CD4-positive, alpha-beta T cell treated with Interleukin-17A for 4 hours (primary cell): ENCODE data around the gene MINPP1.
"Not testable (repeated sequence)": the region's sequence is repeated elsewhere in the genome, so short reads cannot be mapped to it uniquely, and the experiment has no call there.

ENCODE experiments used
- DNase-seq: peaks from one replicate; pipeline ENCODE4 v3.0.0-alpha.2; 2020; ENCODE audit warnings: mixed read lengths

The MINPP1 gene

GRCh38 chr10:87504640-87505365 is at the start of gene MINPP1:
MINPP1 (plus strand) TSS chr10:87504893; CDS start chr10:87504916, 23 bp downstream.
- DNase-seq, result peak; percentile 76

DNA sequence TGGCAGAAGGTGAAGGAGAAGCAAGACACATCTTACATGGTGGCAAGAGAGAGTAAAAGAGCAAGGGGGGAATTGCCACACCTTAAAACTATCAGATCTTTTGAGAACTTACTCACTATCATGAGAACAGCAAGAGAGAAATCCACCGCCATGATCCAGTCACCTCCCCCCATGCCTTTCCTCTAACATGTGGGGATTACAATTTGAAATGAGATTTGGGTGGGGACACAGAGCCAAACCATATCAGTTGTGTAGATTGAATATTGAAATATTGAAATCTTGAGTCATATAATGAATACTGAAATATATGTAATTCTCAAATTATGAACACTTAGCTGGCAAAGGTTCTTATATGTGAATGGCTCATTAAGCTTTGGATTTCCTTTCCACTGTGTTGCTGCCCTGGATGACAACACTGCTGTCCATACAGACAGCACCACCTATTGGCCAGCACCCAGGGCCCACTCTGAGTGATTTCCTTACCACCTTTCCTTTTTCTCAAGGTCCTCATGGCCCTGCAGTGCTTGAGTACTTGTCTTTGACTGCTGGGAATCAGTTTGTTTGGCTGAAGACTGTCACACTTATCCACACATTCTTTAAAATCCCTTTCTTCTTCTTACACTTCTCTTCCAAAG is 48.0 kb upstream of the MINPP1 start:
- DNase-seq, result not testable (repeated sequence)

DNA sequence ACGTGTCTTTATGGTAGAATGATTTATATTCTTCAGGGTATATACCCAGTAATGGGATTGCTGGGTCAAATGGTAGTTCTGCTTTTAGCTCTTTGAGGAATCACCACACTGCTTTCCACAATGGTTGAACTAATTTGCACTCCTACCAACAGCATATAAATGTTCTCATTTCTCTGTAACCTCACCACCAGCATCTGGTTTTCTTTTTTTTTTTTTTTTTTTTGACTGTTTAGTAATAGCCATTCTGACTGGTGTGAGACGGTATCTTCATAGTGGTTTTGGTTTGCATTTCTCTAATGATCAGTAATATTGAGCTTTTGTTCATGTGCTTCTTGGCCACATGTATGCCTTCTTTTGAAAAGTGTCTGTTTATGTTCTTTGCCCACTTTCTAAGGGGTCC is 42.9 kb upstream of the MINPP1 start:
- DNase-seq, result not testable (repeated sequence)

DNA sequence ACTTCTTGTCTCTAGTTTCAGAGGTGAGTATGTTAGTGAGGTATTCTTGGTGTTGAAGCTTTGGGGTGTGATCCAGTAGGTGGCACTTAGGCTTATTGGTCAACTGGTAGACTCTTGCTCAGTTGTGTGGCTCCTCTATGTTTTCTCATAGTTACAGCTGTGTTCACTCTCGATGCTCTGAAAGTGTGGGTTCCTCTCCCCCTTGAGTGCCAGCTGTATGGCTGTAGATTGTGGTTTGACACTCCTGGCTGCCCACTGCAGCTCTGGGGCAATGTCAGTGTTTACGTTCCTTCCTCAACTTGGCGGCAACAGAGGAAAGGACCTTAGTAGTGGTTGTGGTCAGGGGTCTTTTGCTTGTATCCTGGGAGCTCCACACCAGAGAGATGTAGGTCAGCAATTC is 37.8 kb upstream of the MINPP1 start:
- not testable (repeated sequence) for DNase-seq

- DNase-seq, result not testable (repeated sequence)
Measured at GRCh38 chr10:87488733-87489132, 16.0 kb upstream of the MINPP1 start.

DNA sequence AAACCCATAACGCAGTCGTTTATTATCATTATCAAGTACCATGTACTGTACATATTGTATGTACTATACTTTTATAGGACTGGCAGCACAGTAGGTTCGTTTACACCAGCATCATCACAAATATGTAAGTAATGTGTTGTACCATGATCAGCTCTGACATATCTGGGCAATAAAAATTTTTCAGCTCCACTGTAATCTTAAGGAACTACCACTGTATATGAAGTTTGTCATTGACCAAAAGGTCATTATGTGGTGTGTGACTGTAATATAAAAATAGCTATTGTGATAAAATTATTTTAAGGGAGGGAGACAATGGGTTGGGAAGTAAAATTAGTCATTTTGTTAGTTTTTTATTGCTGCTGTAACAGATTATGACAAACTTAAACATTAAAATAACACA is 14.4 kb upstream of the MINPP1 start:
- DNase-seq, result not testable (repeated sequence)

- DNase-seq, result not testable (repeated sequence)
Measured at GRCh38 chr10:87492450-87492849, 12.2 kb upstream of the MINPP1 start.

DNA sequence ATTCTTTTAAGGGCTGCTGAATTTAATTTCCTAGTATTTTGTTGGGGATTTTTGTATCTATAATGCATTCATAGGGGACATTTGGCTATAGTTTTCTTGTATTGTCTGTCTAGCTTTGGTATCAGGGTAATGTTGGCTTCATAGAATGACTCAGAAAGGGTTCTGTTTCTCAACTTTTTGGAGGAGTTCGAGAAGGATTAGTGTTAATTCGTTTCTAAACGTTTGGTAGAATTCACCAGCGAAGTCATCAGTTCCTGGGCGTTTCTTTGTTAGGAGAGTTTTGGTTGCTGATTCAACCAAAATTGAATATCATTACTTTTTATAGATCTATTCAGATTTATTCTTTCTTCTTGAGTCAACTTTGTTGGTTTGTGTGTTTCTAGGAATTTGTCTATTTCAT is 9.2 kb upstream of the MINPP1 start:
- DNase-seq, result not testable (repeated sequence)

DNA sequence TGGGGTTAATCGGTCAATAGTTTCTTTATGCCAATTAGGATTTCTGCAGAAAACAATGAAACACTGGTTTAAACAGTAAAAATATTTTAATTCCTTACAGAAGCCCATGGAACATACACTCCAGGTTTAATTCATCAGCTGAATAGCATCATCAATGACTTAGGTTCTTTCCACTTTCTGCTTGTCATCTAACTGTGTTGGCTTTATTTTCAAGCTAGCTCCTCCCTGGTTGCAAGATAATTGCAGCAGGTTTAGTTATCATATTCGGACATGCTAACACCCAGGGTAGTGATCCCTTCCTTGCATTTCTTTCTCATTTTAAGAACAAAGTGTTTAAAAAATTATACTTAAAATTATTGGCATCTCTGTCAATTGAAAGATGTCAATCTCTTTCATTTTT is 7.3 kb upstream of the MINPP1 start:
- not testable (repeated sequence) for DNase-seq

DNA sequence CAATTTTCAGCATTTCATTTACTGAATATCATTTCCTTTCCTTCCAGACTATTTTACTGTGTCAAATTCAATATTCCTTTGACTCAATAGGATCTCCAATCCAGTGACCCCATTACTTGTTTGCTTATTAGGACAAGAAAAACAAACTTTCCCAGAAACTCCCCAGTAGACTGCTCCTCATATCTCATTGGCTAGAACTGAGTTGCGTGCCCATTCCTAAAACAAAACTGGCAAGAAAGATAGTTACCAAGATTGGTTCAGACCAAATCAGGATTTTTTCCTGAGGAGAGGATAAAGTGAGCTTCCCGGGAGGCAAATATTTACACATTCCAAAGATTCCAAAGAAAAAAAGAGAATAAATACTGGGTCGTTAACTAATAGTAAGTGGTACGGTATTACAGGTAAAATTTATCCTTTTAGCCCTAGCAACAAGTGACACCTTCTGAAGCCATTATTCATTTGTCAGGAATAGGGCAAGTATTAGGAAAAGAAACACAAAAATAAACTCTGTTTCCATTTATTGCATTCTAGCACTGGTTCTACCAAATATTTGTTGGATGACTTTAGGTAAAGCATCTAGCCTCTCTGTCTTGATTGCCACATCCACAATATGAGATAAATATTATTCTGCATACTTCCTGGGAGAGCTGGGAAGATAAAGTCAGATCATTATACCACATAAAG is 6.4 kb upstream of the MINPP1 start:
- DNase-seq, result not testable (repeated sequence)

- DNase-seq, result no peak
Measured at GRCh38 chr10:87500646-87501048, 4.0 kb upstream of the MINPP1 start.

GRCh38 chr10:87503401-87503800 is 1.3 kb upstream of the MINPP1 start:
- no peak for DNase-seq

GRCh38 chr10:87503886-87504285 is 807 bp upstream of the MINPP1 start:
- DNase-seq, result no peak

GRCh38 chr10:87504307-87504639 is 420 bp upstream of the MINPP1 start:
- no peak for DNase-seq

GRCh38 chr10:87505366-87506111 is 846 bp downstream of the MINPP1 start:
- DNase-seq, result peak; percentile 55

DNA sequence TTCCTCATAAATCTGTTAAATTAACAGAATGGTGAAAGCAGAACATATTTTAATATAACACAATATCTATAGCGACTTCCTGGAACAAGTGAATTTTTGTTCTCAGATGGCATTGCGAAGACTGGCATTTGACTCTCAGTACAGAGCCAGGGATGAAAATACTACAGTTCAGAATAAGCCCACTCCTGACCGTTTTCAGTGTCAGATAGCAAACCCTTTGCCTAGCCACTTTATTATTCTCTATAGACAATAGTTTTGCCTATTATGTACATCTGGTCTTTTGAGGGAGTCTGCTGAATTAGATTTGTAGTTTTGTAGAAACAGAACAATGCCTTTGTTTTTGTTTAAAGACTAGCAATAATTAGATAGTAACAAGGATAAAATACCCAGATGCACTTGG is 2.3 kb downstream of the MINPP1 start:
- DNase-seq, result no peak

- DNase-seq, result no peak
Measured at GRCh38 chr10:87507879-87508483, 3.3 kb downstream of the MINPP1 start.

GRCh38 chr10:87508837-87509236 is 4.1 kb downstream of the MINPP1 start:
- DNase-seq, result no peak

DNA sequence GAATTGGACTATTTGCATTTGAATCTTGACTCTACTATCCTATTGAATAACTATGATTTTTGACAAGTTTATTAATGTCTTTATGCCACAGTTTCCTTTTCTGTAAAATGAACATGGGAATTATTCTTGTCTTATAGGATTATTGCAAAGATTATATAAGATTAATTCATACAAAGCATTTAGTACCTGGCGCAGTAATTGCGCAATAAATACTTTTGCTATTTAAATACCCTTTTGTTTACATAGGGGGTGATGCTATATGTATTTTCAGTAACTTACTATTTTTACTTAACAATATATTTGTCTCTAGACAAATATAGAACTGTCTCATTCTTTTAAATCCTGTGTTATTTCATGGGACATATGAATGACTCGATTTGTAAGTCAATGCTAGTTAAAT is 5.3 kb downstream of the MINPP1 start:
- DNase-seq, result no peak

DNA sequence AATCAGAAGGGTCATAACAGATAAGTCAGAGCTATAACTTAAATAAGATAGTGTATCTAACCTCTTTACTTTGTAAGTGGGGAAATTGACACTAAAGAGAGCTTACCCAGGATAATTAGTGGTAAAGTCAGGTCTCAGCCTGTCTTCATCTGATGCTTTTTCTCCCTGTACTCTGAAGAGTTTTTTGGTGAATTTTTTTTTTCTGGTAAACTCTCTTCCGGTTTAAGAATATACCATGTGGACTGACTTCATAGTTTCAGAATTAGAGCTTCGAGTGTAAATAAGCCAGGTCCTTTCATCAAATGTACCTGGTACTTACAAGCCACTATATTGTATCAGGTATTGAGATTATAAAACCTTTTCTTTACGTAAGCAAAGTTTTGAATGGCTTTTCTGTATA is 6.8 kb downstream of the MINPP1 start:
- DNase-seq, result no peak

DNA sequence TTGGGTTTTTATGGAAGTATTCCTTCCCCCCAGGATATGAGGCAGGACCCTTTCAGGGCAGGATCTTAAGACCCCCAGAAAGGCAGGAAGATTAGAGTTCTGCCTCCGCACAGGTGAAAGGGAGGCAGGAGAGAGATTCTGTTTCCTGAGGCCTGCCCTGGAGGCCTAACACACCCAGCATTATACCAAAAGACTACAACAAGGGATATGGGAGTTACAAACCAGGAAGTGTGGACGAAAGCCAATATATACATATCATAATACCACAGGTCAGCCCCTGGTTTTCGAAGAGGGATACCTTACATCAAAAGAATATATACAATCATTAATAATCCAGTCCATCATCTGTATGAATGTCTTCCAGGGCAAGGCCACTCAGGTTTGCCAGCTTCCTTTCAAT is 14.2 kb downstream of the MINPP1 start:
- no peak for DNase-seq

DNA sequence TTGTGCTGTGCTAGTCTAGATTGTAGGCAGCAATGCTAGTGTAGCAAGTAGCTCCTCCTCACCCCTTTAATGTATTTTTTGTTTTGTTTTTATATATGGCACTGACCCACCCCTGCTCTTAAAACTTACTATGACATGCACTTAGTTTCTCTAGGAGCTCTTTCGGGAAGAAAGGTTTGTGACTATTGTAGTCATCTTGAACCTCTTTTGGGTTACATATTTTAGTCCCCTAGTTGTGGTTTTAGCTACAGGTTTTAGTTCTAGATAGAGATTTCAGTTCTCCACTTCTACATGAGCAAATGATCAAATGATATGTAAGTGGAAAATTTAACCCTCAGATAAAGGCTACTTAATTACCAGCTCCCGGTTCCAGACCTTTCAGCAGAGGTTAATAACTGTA is 14.9 kb downstream of the MINPP1 start:
- no peak for DNase-seq

- DNase-seq, result no peak
Measured at GRCh38 chr10:87523731-87524130, 19.0 kb downstream of the MINPP1 start.
